Activated T-cell treated with anti-CD3 and anti-CD28 coated beads, Interleukin-2, amount 50 U/mL, for 72 hours (primary cell): ENCODE data around the gene LARP1. TPM values are rescaled to one million over a fixed set of nuclear protein-coding genes. Genes with fewer than 3 reads are reported as not detected.
"Not testable (repeated sequence)": the region's sequence is repeated elsewhere in the genome, so short reads cannot be mapped to it uniquely, and the experiment has no call there.

ENCODE experiments used
- ATAC-seq, 2 donors: fragments of 150-1000 bp; cut with Tn5 transposase; replicated peaks in 1 of 2; 2 replicates each; pipeline ENCODE4 v1.10.0; 2021; ENCODE audit warnings: moderate library complexity in 2 of 2, mild to moderate bottlenecking in 1 of 2
- DNase-seq, 2 donors: peaks; one replicate each; pipeline ENCODE4 v3.0.0; 2021 to 2022; ENCODE audit warnings: mixed read lengths in 1 of 2
- H3K27ac Mint-ChIP-seq: one replicate; pipeline ENCODE4 v1.8.0; 2022; ENCODE audit warnings: mild to moderate bottlenecking, moderate library complexity, mixed read lengths
- H3K27me3 Mint-ChIP-seq: one replicate; pipeline ENCODE4 v1.8.0; 2022; ENCODE audit warnings: low read depth, mixed read lengths
- H3K36me3 Mint-ChIP-seq, 2 donors: one replicate each; pipeline ENCODE4 v1.8.0; 2022; ENCODE audit warnings: mixed read lengths in 2 of 2, mild to moderate bottlenecking in 1 of 2; ENCODE audit not compliant: insufficient read depth in 2 of 2
- H3K4me1 Mint-ChIP-seq: one replicate; pipeline ENCODE4 v1.8.0; 2022; ENCODE audit warnings: low read depth, mixed read lengths
- H3K4me3 Mint-ChIP-seq, 2 donors: one replicate each; pipeline ENCODE4 v1.8.0; 2022; ENCODE audit warnings: mild to moderate bottlenecking in 2 of 2, mixed read lengths in 2 of 2, moderate library complexity in 2 of 2
- H3K9me3 Mint-ChIP-seq, 2 donors: one replicate each; pipeline ENCODE4 v1.8.0; 2022; ENCODE audit warnings: mixed read lengths in 2 of 2
- total RNA-seq, 2 donors: library from RNA; stranded (reverse); gene quantifications; one replicate each; pipeline ENCODE4 v1.2.3, GENCODE V29; 2022

The LARP1 gene
- total RNA-seq, 2 donors from 2014 or later = 248 to 266 TPM

DNA sequence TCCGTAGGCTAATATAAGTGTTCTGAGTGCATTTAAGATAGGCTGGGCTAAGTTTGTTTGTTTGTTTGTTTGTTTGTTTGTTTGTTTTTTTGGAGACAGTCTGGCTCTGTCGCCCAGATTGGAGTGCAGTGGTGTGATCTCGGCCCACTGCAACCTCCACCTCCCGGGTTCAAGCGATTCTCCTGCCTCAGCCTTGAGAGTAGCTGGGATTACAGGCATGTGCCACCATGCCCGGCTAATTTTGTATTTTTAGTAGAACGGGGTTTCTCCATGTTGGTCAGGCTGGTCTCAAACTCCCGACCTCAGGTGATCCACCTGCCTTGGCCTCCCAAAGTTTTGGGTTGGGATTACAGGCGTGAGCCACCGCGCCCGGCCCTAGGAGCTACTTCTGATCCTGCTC lies 4.7 kb downstream of the LARP1 start:
- not testable (repeated sequence) for H3K9me3 Mint-ChIP-seq, DNase-seq, ATAC-seq, H3K27me3 Mint-ChIP-seq
- Mint-ChIP-seq H3K4me3 (peak overlapping the region; percentile 94 to 95), H3K27ac (peak overlapping the region; percentile 99), H3K4me1 (peaks cover 67% of the 10 kb centered on the region), H3K36me3 (peaks cover 7 to 12% of the 10 kb centered on the region in 2 donors)

DNA sequence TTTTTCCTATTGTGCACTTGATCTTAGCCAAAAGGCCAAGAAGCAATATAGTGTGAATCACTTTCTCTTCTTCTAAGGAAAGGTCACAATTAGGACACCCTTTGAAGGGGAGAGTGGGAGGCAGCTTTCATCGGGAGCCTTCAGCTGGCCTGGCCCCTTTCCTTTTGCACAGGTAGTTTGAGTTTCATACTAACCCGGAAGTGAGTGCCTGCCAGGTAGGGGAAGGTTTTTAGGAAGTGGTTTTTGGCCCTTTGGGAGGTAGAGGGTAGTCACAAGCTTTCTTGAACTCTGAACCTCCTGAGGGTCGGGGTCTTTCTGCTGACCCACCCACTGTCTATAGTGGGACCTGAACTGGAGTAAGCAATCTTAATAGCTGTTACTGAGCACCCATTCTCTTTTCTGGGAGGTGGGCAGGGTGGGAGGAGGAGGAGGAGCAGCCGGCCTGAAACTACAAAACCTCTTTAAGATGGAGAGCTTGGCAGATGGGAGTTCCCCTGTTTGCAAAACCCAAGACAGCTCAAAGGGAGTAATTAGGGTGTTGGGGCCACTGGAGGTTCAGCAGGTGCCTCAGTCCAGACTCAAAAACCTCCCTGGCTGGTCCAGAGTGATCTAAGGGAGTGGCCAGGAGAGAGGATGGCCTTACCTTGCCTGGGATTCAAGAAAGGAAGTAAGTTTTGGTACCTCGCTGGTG lies 6.0 kb downstream of the LARP1 start:
- H3K27me3 Mint-ChIP-seq = no peaks in the 10 kb centered on the region
- H3K4me3 Mint-ChIP-seq = peak overlapping the region; percentile 79 to 94
- no peak for ATAC-seq
- H3K36me3 Mint-ChIP-seq = peaks cover 9 to 12% of the 10 kb centered on the region in 2 donors
- H3K4me1 Mint-ChIP-seq = peaks cover 80% of the 10 kb centered on the region
- H3K27ac Mint-ChIP-seq = peak overlapping the region; percentile 95
- peak in 1 of 2 donors; percentile 12 for DNase-seq
- no peaks in the 10 kb centered on the region for H3K9me3 Mint-ChIP-seq

- peak overlapping the region; percentile 79 to 94 for H3K4me3 Mint-ChIP-seq
- H3K27ac Mint-ChIP-seq = peak overlapping the region; percentile 95
- H3K9me3 Mint-ChIP-seq = no peaks in the 10 kb centered on the region
- H3K4me1 Mint-ChIP-seq = peaks cover 91% of the 10 kb centered on the region
- no peaks in the 10 kb centered on the region for H3K27me3 Mint-ChIP-seq
- ATAC-seq (no peak), DNase-seq (no peak)
- peaks cover 6 to 11% of the 10 kb centered on the region in 2 donors for H3K36me3 Mint-ChIP-seq
Observed at GRCh38 chr5:154762261-154762660, 7.1 kb downstream of the LARP1 start.

DNA sequence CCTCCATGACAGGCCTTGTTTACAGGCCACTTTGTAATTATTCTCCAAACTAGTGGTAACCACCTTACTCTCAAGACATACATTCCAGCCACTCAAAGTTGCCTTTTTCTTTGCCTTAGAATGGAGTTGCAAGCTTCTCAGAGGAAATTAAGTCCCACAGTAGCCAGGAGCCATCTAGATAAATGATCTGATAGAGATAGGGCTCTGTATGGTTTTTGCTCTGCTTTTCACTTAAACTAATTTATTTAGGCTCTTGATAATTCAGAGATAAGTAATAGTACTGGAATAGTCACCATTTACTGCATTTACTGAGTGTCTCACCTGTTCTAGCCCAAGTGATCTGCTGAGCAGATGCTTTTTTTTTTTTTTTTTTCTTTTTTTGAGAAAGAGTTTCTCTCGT lies 7.5 kb downstream of the LARP1 start:
- DNase-seq (no peak), ATAC-seq (no peak)
- no peaks in the 10 kb centered on the region for H3K27me3 Mint-ChIP-seq
- peaks cover 95% of the 10 kb centered on the region for H3K4me1 Mint-ChIP-seq
- H3K4me3 Mint-ChIP-seq = peak overlapping the region; percentile 79 to 94
- no peaks in the 10 kb centered on the region for H3K9me3 Mint-ChIP-seq
- peak overlapping the region; percentile 95 for H3K27ac Mint-ChIP-seq
- H3K36me3 Mint-ChIP-seq = peaks cover 4 to 11% of the 10 kb centered on the region in 2 donors

- ATAC-seq = no peak
- H3K9me3 Mint-ChIP-seq = no peaks in the 10 kb centered on the region
- H3K36me3 Mint-ChIP-seq = peaks cover 4 to 9% of the 10 kb centered on the region in 2 donors
- H3K4me1 Mint-ChIP-seq = peaks cover 92% of the 10 kb centered on the region
- H3K27ac Mint-ChIP-seq = no peak overlapping the region
- H3K27me3 Mint-ChIP-seq = no peaks in the 10 kb centered on the region
- DNase-seq = no peak
- peak overlapping the region; percentile 0 to 10 for H3K4me3 Mint-ChIP-seq
Observed at GRCh38 chr5:154764967-154765366, 9.8 kb downstream of the LARP1 start.

- no peak for DNase-seq
- H3K9me3 Mint-ChIP-seq = no peaks in the 10 kb centered on the region
- H3K27ac Mint-ChIP-seq = peak overlapping the region; percentile 42
- no peak for ATAC-seq
- peaks cover 91% of the 10 kb centered on the region for H3K4me1 Mint-ChIP-seq
- H3K27me3 Mint-ChIP-seq = no peaks in the 10 kb centered on the region
- H3K36me3 Mint-ChIP-seq = peaks cover 4 to 9% of the 10 kb centered on the region in 2 donors
- H3K4me3 Mint-ChIP-seq = peak overlapping the region; percentile 52 to 55
Observed at GRCh38 chr5:154765396-154765925, 10.3 kb downstream of the LARP1 start.

DNA sequence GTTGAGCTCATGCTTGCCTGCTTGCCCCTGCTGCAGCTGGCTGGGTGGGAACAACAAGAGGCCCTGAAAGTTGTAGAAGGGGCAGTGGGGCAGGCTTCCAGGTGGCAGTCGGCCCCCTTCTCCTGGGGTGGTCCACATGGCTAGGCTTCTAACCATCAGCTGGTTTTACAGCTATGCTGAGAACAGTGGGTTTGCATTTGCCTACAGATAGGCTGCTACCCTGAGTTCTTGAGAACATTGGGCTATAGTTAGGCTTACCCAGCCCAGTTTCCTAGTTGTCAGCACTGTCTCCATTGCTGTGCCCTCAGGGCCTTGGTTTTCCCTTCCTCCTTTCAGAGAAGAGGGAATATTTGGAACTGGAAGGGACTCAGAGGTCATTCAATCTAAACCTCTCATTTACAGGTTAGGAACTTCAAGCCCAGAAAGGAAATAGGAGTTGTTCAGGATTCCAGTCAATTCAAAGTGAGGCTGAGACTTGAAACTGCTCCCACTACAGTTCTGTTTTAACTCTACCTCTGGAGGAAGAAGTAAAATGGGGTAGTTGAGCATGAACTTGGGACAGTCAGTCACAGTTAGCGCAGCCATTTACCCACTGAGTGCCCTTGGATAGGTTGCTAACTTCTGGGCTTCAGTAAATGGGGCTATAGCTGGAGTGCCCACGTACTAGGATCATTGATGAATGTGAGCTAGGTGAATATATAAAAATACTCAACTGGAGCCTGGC lies 11.5 kb downstream of the LARP1 start:
- H3K36me3 Mint-ChIP-seq = peaks cover 4 to 9% of the 10 kb centered on the region in 2 donors
- ATAC-seq = peak in 1 of 2 donors; percentile 41
- H3K27ac Mint-ChIP-seq = peak overlapping the region; percentile 84
- H3K27me3 Mint-ChIP-seq = no peaks in the 10 kb centered on the region
- H3K4me1 Mint-ChIP-seq = peaks cover 91% of the 10 kb centered on the region
- H3K9me3 Mint-ChIP-seq = no peaks in the 10 kb centered on the region
- H3K4me3 Mint-ChIP-seq = peak overlapping the region; percentile 52 to 55
- DNase-seq = no peak

GRCh38 chr5:154767576-154767975 lies 12.4 kb downstream of the LARP1 start:
- no peak for DNase-seq

DNA sequence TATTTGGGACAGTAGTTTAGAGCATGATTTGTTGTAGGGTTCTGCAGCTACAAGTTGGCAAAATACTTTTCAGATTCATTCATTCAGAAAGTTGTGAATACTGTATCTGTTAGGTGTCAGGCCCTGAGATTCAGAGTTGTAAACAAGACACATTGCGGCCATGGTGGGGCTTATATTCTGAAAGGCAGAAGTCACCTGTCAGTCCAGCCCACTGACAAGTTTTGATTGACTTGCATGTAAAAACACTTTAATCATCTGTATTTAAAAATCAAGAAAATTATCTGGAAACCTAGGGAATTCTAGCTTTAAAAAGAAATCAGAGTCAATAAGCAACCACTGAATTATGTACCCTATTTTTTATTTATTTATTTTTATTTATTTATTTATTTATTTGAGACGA lies 13.0 kb downstream of the LARP1 start:
- ATAC-seq (no peak), DNase-seq (no peak)
- Mint-ChIP-seq H3K27me3 (no peaks in the 10 kb centered on the region), H3K4me1 (peaks cover 86% of the 10 kb centered on the region), H3K9me3 (no peaks in the 10 kb centered on the region), H3K36me3 (peaks cover 4 to 9% of the 10 kb centered on the region in 2 donors), H3K27ac (no peak overlapping the region), H3K4me3 (peak overlapping the region in 1 of 2 donors; percentile 34)

More at GRCh38 chr5:154767576-154767975, 12.4 kb downstream of the LARP1 start:
- Mint-ChIP-seq H3K4me3 (peak overlapping the region; percentile 33 to 34), H3K4me1 (peaks cover 84% of the 10 kb centered on the region), H3K9me3 (no peaks in the 10 kb centered on the region), H3K27ac (peak overlapping the region; percentile 55), H3K27me3 (no peaks in the 10 kb centered on the region), H3K36me3 (peaks cover 4 to 9% of the 10 kb centered on the region in 2 donors)
- ATAC-seq = no peak

DNA sequence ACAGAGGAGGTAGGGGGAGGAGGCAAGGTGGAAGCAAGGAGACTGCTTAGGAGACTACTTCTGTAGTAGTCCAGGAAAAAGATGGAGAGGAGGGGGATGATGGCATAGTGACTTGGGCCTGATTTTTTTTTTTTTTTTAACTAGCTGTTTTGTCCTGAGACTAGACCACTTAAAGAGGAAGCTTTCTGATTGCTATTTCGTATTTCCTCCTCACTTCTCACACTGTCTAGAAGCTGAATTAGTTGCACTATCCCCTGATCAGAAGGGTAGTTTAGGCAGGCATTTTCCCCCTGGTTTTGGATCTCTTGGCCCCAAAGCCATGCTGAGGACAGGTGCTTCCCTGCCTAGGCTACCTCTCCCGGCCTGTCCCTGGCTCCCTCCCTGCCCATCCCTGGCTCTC lies 14.9 kb downstream of the LARP1 start:
- Mint-ChIP-seq H3K4me1 (peaks cover 83% of the 10 kb centered on the region), H3K9me3 (no peaks in the 10 kb centered on the region), H3K27ac (peak overlapping the region; percentile 93), H3K36me3 (peaks cover under 1 to 12% of the 10 kb centered on the region in 2 donors), H3K27me3 (no peaks in the 10 kb centered on the region), H3K4me3 (peak overlapping the region in 1 of 2 donors; percentile 23)
- ATAC-seq = no peak
- no peak for DNase-seq

GRCh38 chr5:154771383-154771901 lies 16.3 kb downstream of the LARP1 start:
- no peak overlapping the region for H3K27ac Mint-ChIP-seq
- no peaks in the 10 kb centered on the region for H3K27me3 Mint-ChIP-seq
- H3K4me3 Mint-ChIP-seq = no peak overlapping the region
- no peaks in the 10 kb centered on the region for H3K9me3 Mint-ChIP-seq
- H3K36me3 Mint-ChIP-seq = peaks cover 0 to 12% of the 10 kb centered on the region in 2 donors
- no peak for DNase-seq
- H3K4me1 Mint-ChIP-seq = peaks cover 76% of the 10 kb centered on the region
- no peak for ATAC-seq

GRCh38 chr5:154773326-154773725 lies 18.1 kb downstream of the LARP1 start:
- H3K9me3 Mint-ChIP-seq = no peaks in the 10 kb centered on the region
- peak overlapping the region; percentile 60 for H3K27ac Mint-ChIP-seq
- DNase-seq = no peak
- H3K4me1 Mint-ChIP-seq = peaks cover 64% of the 10 kb centered on the region
- no peak overlapping the region for H3K4me3 Mint-ChIP-seq
- ATAC-seq = no peak
- H3K27me3 Mint-ChIP-seq = no peaks in the 10 kb centered on the region
- H3K36me3 Mint-ChIP-seq = peaks cover 0 to 7% of the 10 kb centered on the region in 2 donors

GRCh38 chr5:154776167-154776566 lies 21.0 kb downstream of the LARP1 start:
- Mint-ChIP-seq H3K27ac (peak overlapping the region; percentile 56), H3K4me1 (peaks cover 63% of the 10 kb centered on the region), H3K9me3 (no peaks in the 10 kb centered on the region), H3K4me3 (no peak overlapping the region), H3K27me3 (no peaks in the 10 kb centered on the region), H3K36me3 (peaks cover 0 to 3% of the 10 kb centered on the region in 2 donors)
- ATAC-seq = peak in 1 of 2 donors; percentile 38
- no peak for DNase-seq
